ENCODE data around the gene CALB2.

CALB2 gene

DNA sequence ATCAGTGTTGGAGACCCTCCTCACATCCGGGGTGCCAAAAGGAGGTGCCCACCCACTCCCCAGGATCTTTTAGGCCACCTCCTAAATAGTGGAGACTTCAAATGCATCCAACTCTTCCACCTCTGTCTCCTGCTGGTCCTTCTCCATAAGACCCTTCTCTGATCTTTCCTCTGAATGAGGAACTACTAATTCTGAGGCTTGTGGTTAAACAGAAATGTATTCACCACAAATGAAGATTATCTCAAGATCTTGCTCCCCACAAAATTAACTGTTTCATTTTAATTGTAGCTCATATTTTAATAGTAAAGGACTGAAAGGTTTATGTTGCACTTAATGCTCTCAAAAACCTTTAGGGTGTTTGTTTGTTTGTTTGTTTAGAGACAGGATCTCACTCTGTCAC lies 49.2 kb downstream of the CALB2 start:
- Histone ChIP-seq H3K4me3 (ENCODE audit: low read length, poor library complexity, severe bottlenecking) (no peak overlapping the region), H3K36me3 (ENCODE audit: insufficient read depth, low read length) (no peaks in the 10 kb centered on the region), H3F3A (ENCODE audit: low read depth) (no peaks in the 10 kb centered on the region), H4K20me1 (ENCODE audit: insufficient read depth, low read length, poor library complexity, severe bottlenecking) (no peaks in the 10 kb centered on the region), H3K4me1 (ENCODE audit: insufficient read depth, low read length, poor library complexity, severe bottlenecking) (no peaks in the 10 kb centered on the region), H3K27me3 (ENCODE audit: insufficient read depth, low read length, poor library complexity, severe bottlenecking) (no peaks in the 10 kb centered on the region), H3K9me3 (ENCODE audit: insufficient read depth, low read depth, low read length) (no peaks in the 10 kb centered on the region), H3K9ac (ENCODE audit: low read depth, low read length, poor library complexity, severe bottlenecking) (no peak overlapping the region), H3K79me2 (ENCODE audit: insufficient read depth, low read length) (no peaks in the 10 kb centered on the region), H3K9me2 (replicated peaks; ENCODE audit: low read depth, low read length) (no peaks in the 10 kb centered on the region), H3K4me2 (ENCODE audit: low read depth, low read length, poor library complexity, severe bottlenecking) (no peak overlapping the region), H2AFZ (ENCODE audit: low read length) (no peak overlapping the region)
- TF ChIP-seq, protein P1, sequence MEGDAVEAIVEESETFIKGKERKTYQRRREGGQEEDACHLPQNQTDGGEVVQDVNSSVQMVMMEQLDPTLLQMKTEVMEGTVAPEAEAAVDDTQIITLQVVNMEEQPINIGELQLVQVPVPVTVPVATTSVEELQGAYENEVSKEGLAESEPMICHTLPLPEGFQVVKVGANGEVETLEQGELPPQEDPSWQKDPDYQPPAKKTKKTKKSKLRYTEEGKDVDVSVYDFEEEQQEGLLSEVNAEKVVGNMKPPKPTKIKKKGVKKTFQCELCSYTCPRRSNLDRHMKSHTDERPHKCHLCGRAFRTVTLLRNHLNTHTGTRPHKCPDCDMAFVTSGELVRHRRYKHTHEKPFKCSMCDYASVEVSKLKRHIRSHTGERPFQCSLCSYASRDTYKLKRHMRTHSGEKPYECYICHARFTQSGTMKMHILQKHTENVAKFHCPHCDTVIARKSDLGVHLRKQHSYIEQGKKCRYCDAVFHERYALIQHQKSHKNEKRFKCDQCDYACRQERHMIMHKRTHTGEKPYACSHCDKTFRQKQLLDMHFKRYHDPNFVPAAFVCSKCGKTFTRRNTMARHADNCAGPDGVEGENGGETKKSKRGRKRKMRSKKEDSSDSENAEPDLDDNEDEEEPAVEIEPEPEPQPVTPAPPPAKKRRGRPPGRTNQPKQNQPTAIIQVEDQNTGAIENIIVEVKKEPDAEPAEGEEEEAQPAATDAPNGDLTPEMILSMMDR (conservative IDR thresholded peaks at IDR 0.05; ENCODE audit: low read length) = no peak
- TF ChIP-seq EZH2phosphoT487 (IDR thresholded peaks at IDR 0.05; ENCODE audit: borderline replicate concordance) = no peak

DNA sequence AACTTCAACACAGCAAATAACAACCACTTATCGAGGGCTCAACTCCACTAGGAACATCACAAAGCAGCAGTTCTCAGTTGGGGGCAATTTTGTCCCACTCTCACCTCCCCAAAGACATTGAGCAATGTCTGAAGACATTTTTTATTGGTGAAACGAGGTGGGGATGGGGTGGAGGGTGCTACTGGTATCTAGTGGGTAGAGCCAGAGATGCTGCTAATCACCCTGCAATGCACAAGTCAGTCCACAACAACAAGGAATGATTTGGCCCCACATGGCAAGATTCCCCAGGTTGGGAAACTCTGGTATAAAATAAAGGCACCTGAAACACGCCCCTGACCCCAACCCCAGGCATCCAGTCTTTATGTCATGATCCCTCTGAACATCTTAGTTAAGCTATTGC lies 50.0 kb downstream of the CALB2 start:
- Histone ChIP-seq H3F3A (ENCODE audit: low read depth) (no peaks in the 10 kb centered on the region), H3K36me3 (ENCODE audit: insufficient read depth, low read length) (no peaks in the 10 kb centered on the region), H3K9ac (ENCODE audit: low read depth, low read length, poor library complexity, severe bottlenecking) (no peak overlapping the region), H3K9me2 (replicated peaks; ENCODE audit: low read depth, low read length) (no peaks in the 10 kb centered on the region), H3K4me1 (ENCODE audit: insufficient read depth, low read length, poor library complexity, severe bottlenecking) (no peaks in the 10 kb centered on the region), H3K9me3 (ENCODE audit: insufficient read depth, low read depth, low read length) (no peaks in the 10 kb centered on the region), H3K27me3 (ENCODE audit: insufficient read depth, low read length, poor library complexity, severe bottlenecking) (no peaks in the 10 kb centered on the region), H4K20me1 (ENCODE audit: insufficient read depth, low read length, poor library complexity, severe bottlenecking) (no peaks in the 10 kb centered on the region), H3K79me2 (ENCODE audit: insufficient read depth, low read length) (no peaks in the 10 kb centered on the region), H3K4me3 (ENCODE audit: low read length, poor library complexity, severe bottlenecking) (no peak overlapping the region), H3K4me2 (ENCODE audit: low read depth, low read length, poor library complexity, severe bottlenecking) (no peak overlapping the region), H2AFZ (ENCODE audit: low read length) (no peak overlapping the region)
- TF ChIP-seq, protein P1 (conservative IDR thresholded peaks at IDR 0.05; ENCODE audit: low read length) = no peak
- TF ChIP-seq EZH2phosphoT487 (IDR thresholded peaks at IDR 0.05; ENCODE audit: borderline replicate concordance) = no peak

DNA sequence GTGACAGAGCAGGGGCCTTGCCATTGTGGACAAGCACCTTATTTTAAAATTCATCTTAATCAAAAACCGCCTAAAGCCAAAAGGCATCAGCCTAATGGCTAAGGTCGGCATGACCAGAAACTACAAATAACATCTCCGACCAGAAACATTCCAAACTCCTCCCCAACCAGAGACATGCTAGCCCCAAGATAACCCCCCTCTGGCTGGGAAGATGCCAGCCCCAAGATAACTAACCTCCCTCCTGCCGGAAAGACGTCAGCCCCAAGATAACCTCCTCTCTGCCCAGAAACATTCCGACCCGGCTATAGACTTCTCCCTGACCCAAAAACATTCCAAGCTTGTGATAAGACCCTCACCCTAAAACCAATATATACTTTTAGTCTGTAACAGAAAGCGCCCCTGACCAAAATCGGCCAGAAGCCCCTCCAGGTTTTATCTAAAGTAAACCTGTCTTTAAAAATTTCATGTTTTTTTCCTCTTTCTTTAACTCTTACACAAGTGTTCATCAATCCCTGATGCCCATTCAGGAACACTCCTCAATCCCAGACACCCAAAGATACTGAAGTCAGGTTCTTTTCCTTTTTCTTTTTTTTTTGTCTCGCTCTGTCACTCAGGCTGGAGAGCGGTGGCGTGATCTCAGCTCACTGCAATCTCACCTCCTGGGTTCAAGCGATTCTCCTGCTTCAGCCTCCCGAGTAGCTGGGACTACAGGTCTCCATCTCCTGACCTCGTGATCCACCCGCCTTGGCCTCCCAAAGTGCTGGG lies 50.7 kb downstream of the CALB2 start:
- Histone ChIP-seq H3K4me1 (ENCODE audit: insufficient read depth, low read length, poor library complexity, severe bottlenecking) (no peaks in the 10 kb centered on the region), H4K20me1 (ENCODE audit: insufficient read depth, low read length, poor library complexity, severe bottlenecking) (no peaks in the 10 kb centered on the region), H3K27me3 (ENCODE audit: insufficient read depth, low read length, poor library complexity, severe bottlenecking) (no peaks in the 10 kb centered on the region), H3K9me2 (replicated peaks; ENCODE audit: low read depth, low read length) (no peaks in the 10 kb centered on the region), H3K79me2 (ENCODE audit: insufficient read depth, low read length) (no peaks in the 10 kb centered on the region), H3K36me3 (ENCODE audit: insufficient read depth, low read length) (no peaks in the 10 kb centered on the region), H3K9ac (ENCODE audit: low read depth, low read length, poor library complexity, severe bottlenecking) (no peak overlapping the region), H3F3A (ENCODE audit: low read depth) (no peaks in the 10 kb centered on the region), H3K4me3 (ENCODE audit: low read length, poor library complexity, severe bottlenecking) (no peak overlapping the region), H2AFZ (ENCODE audit: low read length) (no peak overlapping the region), H3K4me2 (ENCODE audit: low read depth, low read length, poor library complexity, severe bottlenecking) (no peak overlapping the region), H3K9me3 (ENCODE audit: insufficient read depth, low read depth, low read length) (no peaks in the 10 kb centered on the region)
- TF ChIP-seq EZH2phosphoT487 (IDR thresholded peaks at IDR 0.05; ENCODE audit: borderline replicate concordance) = no peak
- TF ChIP-seq, protein P1 (conservative IDR thresholded peaks at IDR 0.05; ENCODE audit: low read length) = no peak

Measured in Loucy (cell line).